Mesenchymal stem cell (in vitro differentiated cells and primary cell): ENCODE measurements around the gene ASIC2.
"Not testable (repeated sequence)": the region's sequence is repeated elsewhere in the genome, so short reads cannot be mapped to it uniquely, and the experiment has no call there.

Experiments
- DNase-seq: peaks from one replicate; pipeline ENCODE4 v3.0.0-alpha.2; 2013
- H2AFZ ChIP-seq: one replicate; pipeline ENCODE4 v1.6.1; 2013; ENCODE audit warnings: low read depth, mild to moderate bottlenecking, control low read depth, inconsistent platforms, low read length, moderate library complexity
- H2AK5ac ChIP-seq: 2 replicates; pipeline ENCODE4 v1.6.1; 2013; ENCODE audit warnings: low read length, moderate library complexity, mild to moderate bottlenecking, inconsistent platforms; ENCODE audit not compliant: severe bottlenecking
- H2BK120ac ChIP-seq: one replicate; pipeline ENCODE4 v1.6.1; 2013; ENCODE audit warnings: low read depth, mild to moderate bottlenecking, inconsistent platforms, low read length, moderate library complexity
- H2BK12ac ChIP-seq, 2 experiments: one replicate each; pipeline ENCODE4 v1.6.1; 2013; ENCODE audit warnings: inconsistent platforms in 2 of 2, low read length in 2 of 2, mild to moderate bottlenecking in 2 of 2, moderate library complexity in 2 of 2, control low read depth in 1 of 2
- H2BK15ac ChIP-seq: one replicate; pipeline ENCODE4 v1.6.1; 2013; ENCODE audit warnings: mild to moderate bottlenecking, low read depth, inconsistent platforms; ENCODE audit not compliant: poor library complexity, severe bottlenecking
- H2BK5ac ChIP-seq: 2 replicates; pipeline ENCODE4 v1.6.1; 2013; ENCODE audit warnings: low read depth, mild to moderate bottlenecking, low read length, control low read depth, inconsistent platforms; ENCODE audit not compliant: poor library complexity, severe bottlenecking
- H3K14ac ChIP-seq, 2 experiments: one replicate each; pipeline ENCODE4 v1.6.1; 2013; ENCODE audit warnings: inconsistent platforms in 2 of 2, low read length in 2 of 2, control low read depth in 1 of 2, mild to moderate bottlenecking in 1 of 2, moderate library complexity in 1 of 2
- H3K18ac ChIP-seq, 2 experiments: one replicate each; pipeline ENCODE4 v1.6.1; 2013; ENCODE audit warnings: inconsistent platforms in 2 of 2, low read length in 2 of 2, control low read depth in 1 of 2, low read depth in 1 of 2, mild to moderate bottlenecking in 1 of 2
- H3K23ac ChIP-seq, 2 experiments: one replicate each; pipeline ENCODE4 v1.6.1; 2013; ENCODE audit warnings: inconsistent platforms in 2 of 2, low read length in 2 of 2, mild to moderate bottlenecking in 2 of 2, moderate library complexity in 2 of 2, control low read depth in 1 of 2
- H3K27ac ChIP-seq: 2 replicates; pipeline ENCODE4 v1.5.1; 2013; ENCODE audit warnings: mild to moderate bottlenecking, moderate library complexity, low read length, control low read depth, inconsistent platforms; ENCODE audit not compliant: poor library complexity, severe bottlenecking
- H3K27me3 ChIP-seq, 2 experiments: 2 replicates each; pipeline versions ENCODE4 v1.6.1 to v1.7.0; 2013; ENCODE audit warnings: low read length in 2 of 2, mild to moderate bottlenecking in 2 of 2, moderate library complexity in 2 of 2, control low read depth in 1 of 2, inconsistent platforms in 1 of 2; ENCODE audit not compliant: control insufficient read depth in 1 of 2, insufficient read depth in 1 of 2
- H3K36me3 ChIP-seq, 2 experiments: 2 replicates each; pipeline versions ENCODE4 v1.6.1 to v1.7.0; 2013; ENCODE audit warnings: low read length in 2 of 2, control low read depth in 1 of 2, inconsistent platforms in 1 of 2, low read depth in 1 of 2, mild to moderate bottlenecking in 1 of 2; ENCODE audit not compliant: insufficient read depth in 2 of 2, control insufficient read depth in 1 of 2
- H3K4ac ChIP-seq, 2 experiments: one replicate each; pipeline ENCODE4 v1.6.1; 2013; ENCODE audit warnings: inconsistent platforms in 2 of 2, low read length in 2 of 2, mild to moderate bottlenecking in 2 of 2, moderate library complexity in 2 of 2, control low read depth in 1 of 2, low read depth in 1 of 2
- H3K4me1 ChIP-seq: 2 replicates; pipeline ENCODE4 v1.6.1; 2013; ENCODE audit warnings: low read depth, low read length, control low read depth; ENCODE audit not compliant: control insufficient read depth, insufficient read depth
- H3K4me2 ChIP-seq: 2 replicates; pipeline ENCODE4 v1.6.1; 2013; ENCODE audit warnings: low read length, mild to moderate bottlenecking, inconsistent platforms; ENCODE audit not compliant: poor library complexity, severe bottlenecking
- H3K4me3 ChIP-seq, 2 experiments: 2 replicates each; pipeline versions ENCODE4 v1.5.1 to v1.7.0; 2013; ENCODE audit warnings: low read length in 2 of 2, mild to moderate bottlenecking in 2 of 2, control low read depth in 1 of 2, low read depth in 1 of 2; ENCODE audit not compliant: insufficient read depth in 1 of 2
- H3K79me1 ChIP-seq: replicated peaks from 2 replicates; pipeline ENCODE4 v1.6.1; 2013; ENCODE audit warnings: mild to moderate bottlenecking, control low read depth, low read length, inconsistent platforms; ENCODE audit not compliant: poor library complexity, severe bottlenecking
- H3K9ac ChIP-seq: 2 replicates; pipeline ENCODE4 v1.7.0; 2013; ENCODE audit warnings: mild to moderate bottlenecking, low read length, moderate library complexity
- H3K9me3 ChIP-seq: 2 replicates; pipeline ENCODE4 v1.7.0; 2013; ENCODE audit warnings: mild to moderate bottlenecking, low read length; ENCODE audit not compliant: control insufficient read depth
- H4K8ac ChIP-seq: one replicate; pipeline ENCODE4 v1.6.1; 2013; ENCODE audit warnings: inconsistent platforms, mild to moderate bottlenecking, low read length, moderate library complexity
- H4K91ac ChIP-seq: one replicate; pipeline ENCODE4 v1.6.1; 2013; ENCODE audit warnings: mild to moderate bottlenecking, low read length, inconsistent platforms
- WGBS: methylation state at CpG from one replicate; pipeline ENCODE4 v1.1.7; 2013; ENCODE audit warnings: mixed read lengths; 5-methylcytosine and 5-hydroxymethylcytosine counted together

Gene ASIC2

GRCh38 chr17:32993977-32994376 lies 299.1 kb downstream of the ASIC2 start:
- no peak overlapping the region for H3K14ac ChIP-seq
- no peak overlapping the region for H2BK12ac ChIP-seq
- H3K27ac ChIP-seq = no peak overlapping the region
- no peak overlapping the region for H3K18ac ChIP-seq
- H3K23ac ChIP-seq = peak overlapping the region in 1 of 2 experiments; percentile 19
- no peak overlapping the region for H2AFZ ChIP-seq
- no peak overlapping the region for H4K8ac ChIP-seq
- H3K4me3 ChIP-seq = no peak overlapping the region
- no peak overlapping the region for H3K4me2 ChIP-seq
- H3K79me1 ChIP-seq = no peaks in the 10 kb centered on the region
- DNase-seq = no peak
- 74% methylated on average over 4 of the region's 9 CpGs for WGBS
- H3K36me3 ChIP-seq = no peaks in the 10 kb centered on the region
- no peak overlapping the region for H3K9ac ChIP-seq
- H3K4ac ChIP-seq = no peak overlapping the region
- no peak overlapping the region for H4K91ac ChIP-seq
- no peak overlapping the region for H2BK5ac ChIP-seq
- H3K9me3 ChIP-seq = peaks cover 3% of the 10 kb centered on the region
- H3K27me3 ChIP-seq = peaks cover 22 to 83% of the 10 kb centered on the region in 2 experiments
- no peak overlapping the region for H2BK120ac ChIP-seq
- H2AK5ac ChIP-seq = no peak overlapping the region
- H3K4me1 ChIP-seq = peaks cover 8% of the 10 kb centered on the region
- no peak overlapping the region for H2BK15ac ChIP-seq

GRCh38 chr17:32992321-32993033 lies 300.6 kb downstream of the ASIC2 start:
- peaks cover 13% of the 10 kb centered on the region for H3K9me3 ChIP-seq
- peaks cover 22 to 84% of the 10 kb centered on the region in 2 experiments for H3K27me3 ChIP-seq
- DNase-seq = no peak
- H3K27ac ChIP-seq = no peak overlapping the region
- no peak overlapping the region for H2BK12ac ChIP-seq
- H2AFZ ChIP-seq = no peak overlapping the region
- H3K18ac ChIP-seq = no peak overlapping the region
- H2BK5ac ChIP-seq = no peak overlapping the region
- no peak overlapping the region for H3K9ac ChIP-seq
- no peak overlapping the region for H4K8ac ChIP-seq
- no peaks in the 10 kb centered on the region for H3K79me1 ChIP-seq
- no peak overlapping the region for H2AK5ac ChIP-seq
- no peak overlapping the region for H3K14ac ChIP-seq
- no peak overlapping the region for H3K4me2 ChIP-seq
- no peak overlapping the region for H3K4me3 ChIP-seq
- H3K4ac ChIP-seq = no peak overlapping the region
- H4K91ac ChIP-seq = no peak overlapping the region
- no peak overlapping the region for H2BK15ac ChIP-seq
- H3K4me1 ChIP-seq = no peaks in the 10 kb centered on the region
- no peaks in the 10 kb centered on the region for H3K36me3 ChIP-seq
- 79% methylated on average over 13 of the region's 13 CpGs for WGBS
- H2BK120ac ChIP-seq = no peak overlapping the region
- H3K23ac ChIP-seq = no peak overlapping the region

- H3K4me2 ChIP-seq = no peak overlapping the region
- H3K4ac ChIP-seq = no peak overlapping the region
- 83% methylated on average over 1 of the region's 3 CpGs for WGBS
- H3K79me1 ChIP-seq = no peaks in the 10 kb centered on the region
- no peaks in the 10 kb centered on the region for H3K36me3 ChIP-seq
- no peak overlapping the region for H2AK5ac ChIP-seq
- no peak for DNase-seq
- H3K14ac ChIP-seq = no peak overlapping the region
- H2BK5ac ChIP-seq = no peak overlapping the region
- no peak overlapping the region for H2AFZ ChIP-seq
- H4K91ac ChIP-seq = no peak overlapping the region
- no peaks in the 10 kb centered on the region for H3K4me1 ChIP-seq
- no peak overlapping the region for H2BK15ac ChIP-seq
- no peak overlapping the region for H3K23ac ChIP-seq
- H4K8ac ChIP-seq = no peak overlapping the region
- no peak overlapping the region for H3K27ac ChIP-seq
- no peak overlapping the region for H3K18ac ChIP-seq
- no peak overlapping the region for H3K9ac ChIP-seq
- H3K27me3 ChIP-seq = peaks cover 10 to 66% of the 10 kb centered on the region in 2 experiments
- H2BK12ac ChIP-seq = no peak overlapping the region
- H2BK120ac ChIP-seq = no peak overlapping the region
- H3K4me3 ChIP-seq = no peak overlapping the region
- H3K9me3 ChIP-seq = peaks cover 13% of the 10 kb centered on the region
Observed at GRCh38 chr17:32988481-32989101, 304.5 kb downstream of the ASIC2 start.

GRCh38 chr17:32987868-32988267 lies 305.2 kb downstream of the ASIC2 start:
- H2AK5ac ChIP-seq, DNase-seq, H2BK5ac ChIP-seq, H3K4me3 ChIP-seq, H3K14ac ChIP-seq, H4K8ac ChIP-seq, H3K36me3 ChIP-seq, H3K4me1 ChIP-seq, H3K27ac ChIP-seq, H3K4ac ChIP-seq, H2BK15ac ChIP-seq, H4K91ac ChIP-seq, H3K23ac ChIP-seq, H3K18ac ChIP-seq, H2BK120ac ChIP-seq, H3K4me2 ChIP-seq, H2BK12ac ChIP-seq, H2AFZ ChIP-seq, H3K79me1 ChIP-seq, H3K9ac ChIP-seq: not testable (repeated sequence)
- H3K27me3 ChIP-seq = peaks cover 3 to 62% of the 10 kb centered on the region in 2 experiments
- peaks cover 13% of the 10 kb centered on the region for H3K9me3 ChIP-seq
- WGBS = 51% methylated on average over 2 of the region's 2 CpGs
